Kidney (tissue), 14 donors: Measurements from ENCODE around the gene PDYN. TPM values are rescaled to one million over a fixed set of nuclear protein-coding genes. Genes with fewer than 3 reads are reported as not detected.

Experiments
- DNase-seq, 5 donors: peaks; one replicate each; pipeline ENCODE4 v3.0.0-alpha.2; 2013 to 2020
- FAIRE-seq: peaks from 2 replicates; lab custom pipeline; 2012; peaks lifted over from hg19 to GRCh38; lab: Jason Lieb, UNC
- H3K27ac ChIP-seq, 2 donors: one replicate each; pipeline ENCODE4 v1.7.0; 2013; ENCODE audit warnings: low read depth in 2 of 2, low read length in 2 of 2, inconsistent platforms in 1 of 2
- H3K27me3 ChIP-seq: one replicate; pipeline ENCODE4 v1.7.1; 2013; ENCODE audit warnings: low read length, inconsistent platforms; ENCODE audit not compliant: control insufficient read depth, insufficient read depth
- H3K36me3 ChIP-seq, 3 donors: one replicate each; pipeline versions ENCODE4 v1.7.0 to v1.7.1; 2013; ENCODE audit warnings: low read length in 3 of 3, control low read depth in 1 of 3, inconsistent platforms in 1 of 3; ENCODE audit not compliant: insufficient read depth in 3 of 3, control insufficient read depth in 2 of 3
- H3K4me1 ChIP-seq, 3 donors: one replicate each; pipeline versions ENCODE4 v1.7.0 to v1.7.1; 2013; ENCODE audit warnings: low read length in 3 of 3, inconsistent platforms in 1 of 3, low read depth in 1 of 3; ENCODE audit not compliant: control insufficient read depth in 2 of 3, insufficient read depth in 2 of 3
- H3K4me3 ChIP-seq, 3 donors: one replicate each; pipeline versions ENCODE4 v1.7.0 to v1.8.1; 2013; ENCODE audit warnings: low read length in 3 of 3, control low read depth in 1 of 3, inconsistent platforms in 1 of 3
- H3K9ac ChIP-seq, 3 donors: one replicate each; pipeline versions ENCODE4 v1.7.0 to v1.7.1; 2013; ENCODE audit warnings: low read length in 3 of 3, control low read depth in 1 of 3, inconsistent platforms in 1 of 3
- H3K9me3 ChIP-seq, 3 donors: one replicate each; pipeline versions ENCODE4 v1.7.0 to v1.7.1; 2013; ENCODE audit warnings: low read length in 3 of 3, control low read depth in 1 of 3, inconsistent platforms in 1 of 3; ENCODE audit not compliant: control insufficient read depth in 2 of 3, insufficient read depth in 1 of 3
- CTCF ChIP-seq: IDR thresholded peaks from 3 replicates; pipeline ENCODE4 v1.5.1; 2012; ENCODE audit warnings: mild to moderate bottlenecking, moderate library complexity, borderline replicate concordance; ENCODE audit not compliant: insufficient read depth; ENCODE audit errors: extremely low read depth
- intact Hi-C: fragments of 100-400 bp; cut with DNase I; formaldehyde crosslinking; loops from one replicate; pipeline ENCODE4 v1.11.1; 2022
- polyA plus RNA-seq: library from polyadenylated mRNA; stranded (reverse); fragments of 350-450 nt; fragmentation: Illumina TruSeq; extraction: RNeasy Lipid Tissue Mini Kit (QIAGEN cat#74804); gene quantifications from one replicate; pipeline ENCODE4 v1.2.3, GENCODE V29; 2014; ENCODE audit warnings: low read depth, low replicate concordance; ENCODE audit not compliant: insufficient read depth
- total RNA-seq: library from RNA; stranded (reverse); fragmentation: NEBNext Ultra II Directional; extraction: Animal tissue kit (Norgen Biotek cat#: 25700); gene quantifications from one replicate; pipeline ENCODE4 v1.2.1, GENCODE V29; 2021
- donor health status: control.
- donor health status: control.
- donor health status: control.
- donor health status: control.
- donor health status: control.
- donor health status: DM: yes; HTN: yes; CAD: no.
- donor health status: Normal renal cell carcinoma (clear cell type).

The PDYN gene
- total and polyA plus RNA-seq, 2 donors from 2014 or later = not detected

GRCh38 chr20:1995531-1996310 is 1.9 kb upstream of the PDYN start:
- DNase-seq (no peak), FAIRE-seq (no peak)
- H3K27ac ChIP-seq = no peak overlapping the region
- intact Hi-C loops = no loop called here
- H3K4me1 ChIP-seq = no peaks in the 10 kb centered on the region
- H3K27me3 ChIP-seq = no peaks in the 10 kb centered on the region
- H3K4me3 ChIP-seq = no peak overlapping the region
- H3K9me3 ChIP-seq = no peaks in the 10 kb centered on the region
- H3K36me3 ChIP-seq = no peaks in the 10 kb centered on the region
- H3K9ac ChIP-seq = no peak overlapping the region
- TF ChIP-seq CTCF = no peak

- no peak for DNase-seq
- no peaks in the 10 kb centered on the region for H3K4me1 ChIP-seq
- no peaks in the 10 kb centered on the region for H3K9me3 ChIP-seq
- H3K27ac ChIP-seq = no peak overlapping the region
- H3K27me3 ChIP-seq = no peaks in the 10 kb centered on the region
- no peaks in the 10 kb centered on the region for H3K36me3 ChIP-seq
- intact Hi-C loops = no loop called here
- no peak for TF ChIP-seq CTCF
- H3K9ac ChIP-seq = no peak overlapping the region
- no peak for FAIRE-seq
- no peak overlapping the region for H3K4me3 ChIP-seq
Measured at GRCh38 chr20:1994627-1995026, 769 bp upstream of the PDYN start.

- H3K36me3 ChIP-seq = no peaks in the 10 kb centered on the region
- FAIRE-seq (no peak), DNase-seq (no peak)
- intact Hi-C loops = no loop called here
- H3K9ac ChIP-seq = no peak overlapping the region
- H3K9me3 ChIP-seq = no peaks in the 10 kb centered on the region
- no peaks in the 10 kb centered on the region for H3K4me1 ChIP-seq
- no peaks in the 10 kb centered on the region for H3K27me3 ChIP-seq
- no peak for TF ChIP-seq CTCF
- H3K27ac ChIP-seq = no peak overlapping the region
- no peak overlapping the region for H3K4me3 ChIP-seq
Measured at GRCh38 chr20:1992359-1993110, 1.3 kb downstream of the PDYN start.
